HG03196 (cell line): Measurements from ENCODE around the gene CTNND2.

Source experiments
- ATAC-seq: cut with Tn5 transposase; IDR thresholded peaks from one replicate; pipeline ENCODE4 v1.9.1; 2021; ENCODE audit not compliant: unreplicated experiment

CTNND2 gene

DNA sequence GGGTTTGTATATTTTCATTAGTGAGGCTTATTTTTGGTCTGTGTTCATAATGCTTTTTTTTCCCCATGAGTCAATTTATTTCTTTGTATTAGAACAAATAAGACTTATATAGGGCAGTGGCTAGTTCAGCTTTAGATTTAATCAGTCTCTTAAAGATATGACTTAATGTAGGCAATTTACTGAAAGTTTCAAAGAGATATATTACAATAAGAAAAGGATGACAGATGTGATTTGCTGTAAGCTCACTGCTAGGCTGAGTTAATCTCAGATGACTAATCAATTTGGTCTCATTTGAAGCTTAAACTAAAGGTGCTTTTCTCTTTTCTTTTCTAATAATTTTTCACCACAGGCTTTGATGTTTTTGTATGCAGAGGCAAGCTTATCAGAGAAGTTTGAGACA is 851.4 kb downstream of the CTNND2 start:
- ATAC-seq = no peak

DNA sequence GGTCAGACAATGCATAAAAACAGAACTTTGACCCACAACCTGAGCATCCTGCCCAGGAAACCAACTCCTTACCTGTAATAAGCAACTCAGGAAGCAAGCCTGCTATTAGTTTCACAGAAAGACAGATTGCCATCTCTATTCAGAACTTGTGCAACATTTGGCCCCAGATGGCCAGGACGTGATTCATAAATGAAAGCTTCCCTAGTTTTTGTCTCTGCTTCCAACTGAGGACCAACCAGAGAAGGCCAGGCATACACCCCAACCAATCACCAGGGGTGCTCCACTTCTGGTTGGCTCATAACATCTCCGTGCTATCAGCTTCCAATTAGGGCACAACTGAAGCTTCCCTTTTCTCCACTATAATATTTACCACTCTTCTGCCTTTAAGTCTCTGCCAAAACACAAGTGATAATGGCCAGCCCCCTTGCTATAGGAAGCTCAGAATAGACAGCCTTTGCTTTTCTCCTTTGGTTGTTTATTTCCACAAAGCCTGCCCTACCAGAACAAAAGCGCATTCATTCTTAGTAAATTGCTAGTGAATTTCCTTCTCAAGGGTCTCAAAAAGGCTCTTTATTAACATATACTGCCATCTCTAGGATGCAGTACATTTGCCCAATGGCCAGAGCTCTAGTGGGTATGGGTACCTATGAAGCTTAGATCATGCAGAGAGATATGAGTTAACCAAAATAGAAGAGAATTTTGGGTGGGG is 853.5 kb downstream of the CTNND2 start:
- no peak for ATAC-seq

DNA sequence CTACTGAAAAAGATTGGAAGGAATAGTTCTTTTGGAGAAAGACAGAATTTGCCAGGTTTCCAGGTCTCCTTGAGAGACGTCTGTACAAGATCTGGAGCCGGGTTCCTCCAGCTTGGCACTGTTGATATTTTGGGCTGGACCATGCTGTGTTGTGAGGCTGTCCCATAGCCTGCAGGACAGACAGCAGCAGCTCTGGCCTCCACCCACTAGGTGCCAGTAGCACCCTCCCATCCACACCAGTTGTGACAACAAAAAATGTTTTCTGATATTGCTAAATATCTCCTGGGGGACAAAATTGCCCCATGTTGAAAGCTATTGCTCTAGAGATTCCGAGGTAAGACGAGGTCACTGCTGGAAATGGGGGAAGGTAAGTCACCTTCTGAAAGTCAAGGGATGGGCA is 855.5 kb downstream of the CTNND2 start:
- no peak for ATAC-seq

DNA sequence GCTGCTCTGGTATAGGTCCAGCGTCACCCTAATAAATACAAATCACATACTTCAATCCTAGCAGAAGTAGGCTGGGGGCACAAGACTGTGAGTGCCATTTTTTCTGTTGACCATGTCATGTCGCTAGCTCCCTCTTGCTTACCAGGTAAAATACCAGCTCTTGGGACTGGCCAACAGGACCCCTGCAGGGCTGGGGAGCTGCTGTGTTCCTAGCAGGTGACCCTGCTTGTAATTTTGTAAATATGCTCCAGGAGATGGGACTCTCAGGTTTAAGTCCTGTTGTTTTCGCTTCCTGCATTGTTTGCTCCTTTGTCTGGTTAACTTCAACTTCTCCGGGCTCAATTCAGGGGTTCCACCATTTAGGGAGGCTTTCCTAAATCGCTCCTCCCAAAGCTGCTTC is 856.6 kb downstream of the CTNND2 start:
- ATAC-seq = no peak

- ATAC-seq = no peak
These were observed 857.2 kb downstream of the CTNND2 start for GRCh38 chr5:11047030-11047429.

GRCh38 chr5:11046160-11046559 is 858.1 kb downstream of the CTNND2 start:
- no peak for ATAC-seq

GRCh38 chr5:11045411-11045810 is 858.8 kb downstream of the CTNND2 start:
- no peak for ATAC-seq

DNA sequence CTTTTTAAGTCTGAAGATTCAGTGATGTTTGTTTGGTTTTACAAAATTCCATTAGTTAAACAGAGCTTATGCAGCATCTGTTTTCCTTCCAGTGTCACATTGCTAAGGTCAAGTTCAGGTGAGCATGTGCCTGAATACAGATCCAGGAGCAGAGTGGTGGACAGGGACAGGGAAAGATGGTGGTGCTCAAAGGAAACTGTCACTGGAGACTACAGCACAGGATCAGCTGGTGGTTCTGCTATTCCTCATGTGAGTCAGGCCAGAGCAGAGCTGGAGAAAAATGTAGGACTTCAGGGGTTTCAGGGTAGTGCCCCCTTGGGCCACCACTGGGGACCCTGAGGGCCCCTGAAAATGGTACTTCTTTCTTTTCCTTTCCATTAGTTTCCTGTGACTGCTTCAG is 859.7 kb downstream of the CTNND2 start:
- no peak for ATAC-seq

DNA sequence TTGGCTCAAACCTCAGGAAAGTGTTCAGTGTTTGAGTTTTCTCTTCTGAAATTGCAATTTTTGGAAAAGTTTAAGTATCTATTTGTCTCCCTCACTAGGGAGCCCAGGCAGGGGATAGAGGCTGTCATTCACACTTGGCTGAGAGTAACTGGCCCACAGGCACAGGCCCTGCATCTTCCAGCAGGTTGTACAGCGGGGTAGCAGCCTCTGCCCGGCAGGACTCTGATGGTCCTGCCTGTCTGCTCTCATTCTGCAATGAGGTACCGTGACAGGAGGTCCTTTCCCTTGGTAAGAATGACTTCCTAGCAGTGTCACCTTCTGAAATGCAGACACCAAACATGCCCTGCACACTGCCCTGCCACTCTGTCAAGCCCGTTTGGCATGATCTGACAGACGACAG is 860.4 kb downstream of the CTNND2 start:
- no peak for ATAC-seq

- no peak for ATAC-seq
These were observed 863.9 kb downstream of the CTNND2 start for GRCh38 chr5:11040345-11040744.

DNA sequence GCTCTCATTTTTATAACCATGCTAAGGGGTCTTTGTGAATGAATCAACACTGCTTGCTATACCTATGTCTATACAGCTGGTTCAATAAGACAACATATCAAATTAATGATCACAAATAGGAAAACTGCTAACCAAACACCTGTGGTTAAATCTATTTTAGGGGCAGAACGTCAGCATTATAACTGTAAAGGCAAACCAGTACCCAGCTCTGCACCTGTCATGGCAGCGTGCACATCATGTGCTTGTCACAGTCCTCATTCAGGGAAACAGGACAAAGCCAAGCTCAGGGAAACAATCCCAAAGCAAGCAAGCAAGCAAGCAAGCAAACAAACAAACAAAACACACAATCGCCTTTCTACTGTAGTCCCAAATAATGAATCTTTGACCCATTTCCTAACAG is 865.5 kb downstream of the CTNND2 start:
- ATAC-seq = no peak

- no peak for ATAC-seq
These were observed 866.3 kb downstream of the CTNND2 start for GRCh38 chr5:11037941-11038340.

GRCh38 chr5:11037080-11037479 is 867.2 kb downstream of the CTNND2 start:
- peak; percentile 61 for ATAC-seq

GRCh38 chr5:11030671-11031070 is 873.6 kb downstream of the CTNND2 start:
- ATAC-seq = no peak

- ATAC-seq = peak; percentile 69
These were observed 876.6 kb downstream of the CTNND2 start for GRCh38 chr5:11027660-11028059.

DNA sequence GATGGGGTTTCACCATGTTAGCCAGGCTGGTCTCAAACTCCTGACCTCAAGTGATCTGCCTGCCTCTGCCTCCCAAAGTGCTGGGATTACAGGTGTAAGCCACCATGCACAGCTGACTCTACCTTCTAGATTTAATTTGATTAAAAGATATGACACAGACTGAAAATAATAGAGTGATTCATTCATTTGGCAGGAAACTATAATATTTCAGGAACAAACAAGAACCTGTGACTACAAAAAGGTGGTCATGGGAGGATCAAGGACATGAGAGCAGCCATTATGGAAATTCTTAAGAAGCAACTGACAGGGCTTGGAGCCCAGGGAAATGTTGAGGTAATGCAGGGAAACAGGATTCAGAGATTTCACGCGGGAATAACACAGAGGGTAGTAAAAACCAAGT is 877.7 kb downstream of the CTNND2 start:
- no peak for ATAC-seq

DNA sequence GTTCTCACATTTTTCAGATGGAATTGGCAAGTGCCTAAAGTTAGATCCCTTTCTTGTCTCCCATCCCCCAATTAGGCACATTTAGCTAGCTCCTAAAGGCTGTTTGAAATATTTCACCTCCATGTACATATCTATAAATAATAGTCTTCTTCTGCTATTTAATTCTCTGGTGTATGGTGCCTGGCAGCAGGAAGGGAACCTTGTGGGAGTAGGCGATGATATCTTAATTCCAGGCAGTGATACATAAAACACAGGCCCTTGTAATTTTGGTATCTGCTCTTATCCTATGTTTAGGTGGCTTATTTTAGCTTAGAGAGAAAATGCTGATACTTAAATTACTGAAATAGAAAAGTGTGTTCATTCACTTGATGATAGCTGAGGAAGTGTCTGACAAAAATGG is 880.3 kb downstream of the CTNND2 start:
- no peak for ATAC-seq

GRCh38 chr5:11013793-11014192 is 890.5 kb downstream of the CTNND2 start:
- no peak for ATAC-seq

DNA sequence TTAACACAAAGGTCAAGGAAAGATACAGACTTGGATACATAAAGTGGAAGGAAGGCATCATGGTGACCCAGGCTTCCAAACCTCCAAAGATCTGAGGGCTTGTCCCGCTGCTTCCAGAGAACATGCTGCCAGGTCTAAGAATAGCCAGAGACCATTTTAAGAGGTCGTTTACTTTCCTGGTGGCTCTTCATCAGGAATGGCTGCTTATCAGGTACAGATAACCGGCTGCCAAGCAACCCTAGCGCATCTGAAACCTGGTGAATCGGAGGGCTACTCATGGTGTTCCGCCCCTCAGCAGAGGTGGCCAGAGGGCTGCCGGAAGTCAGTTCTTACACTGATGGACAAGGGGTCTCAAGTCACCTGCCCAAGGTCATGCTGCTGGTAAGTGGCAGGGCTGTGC is 892.0 kb downstream of the CTNND2 start:
- no peak for ATAC-seq

DNA sequence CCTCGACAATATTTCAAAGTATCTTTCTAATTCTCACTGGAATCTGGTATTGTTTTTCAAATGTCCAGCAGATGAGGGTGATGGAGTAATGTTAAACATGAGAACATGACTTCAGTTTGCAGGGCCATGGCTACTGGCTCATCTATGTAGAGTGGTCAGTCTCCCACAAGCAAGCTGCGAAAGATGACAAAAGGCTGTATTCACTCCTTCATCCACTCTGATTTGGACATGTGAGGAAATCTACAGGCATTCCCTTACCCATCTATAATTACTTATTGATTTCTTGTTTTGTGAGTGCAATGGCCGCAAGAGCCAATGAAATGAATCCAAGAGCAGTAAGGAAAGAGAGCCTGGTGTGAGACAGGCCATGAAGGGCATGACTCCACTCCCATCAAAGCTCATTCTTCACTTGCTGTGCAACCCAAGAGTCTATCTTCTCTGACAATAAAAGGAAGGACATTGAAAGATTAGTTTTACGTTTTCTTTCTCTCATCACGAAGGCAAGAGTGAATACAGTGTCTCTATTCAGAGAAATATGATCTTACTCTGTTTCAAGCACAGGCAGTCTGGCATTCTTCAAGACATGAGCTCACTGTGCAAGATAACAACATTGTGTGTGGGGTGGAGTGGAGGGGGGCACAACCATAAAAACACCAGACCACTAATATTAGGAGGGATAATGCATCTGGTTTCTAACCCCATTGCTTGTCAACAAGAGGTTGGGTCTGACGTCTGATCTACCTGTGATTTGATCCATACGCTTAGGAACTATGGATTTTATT is 893.6 kb downstream of the CTNND2 start:
- ATAC-seq = no peak

GRCh38 chr5:11009576-11009975 is 894.7 kb downstream of the CTNND2 start:
- no peak for ATAC-seq

DNA sequence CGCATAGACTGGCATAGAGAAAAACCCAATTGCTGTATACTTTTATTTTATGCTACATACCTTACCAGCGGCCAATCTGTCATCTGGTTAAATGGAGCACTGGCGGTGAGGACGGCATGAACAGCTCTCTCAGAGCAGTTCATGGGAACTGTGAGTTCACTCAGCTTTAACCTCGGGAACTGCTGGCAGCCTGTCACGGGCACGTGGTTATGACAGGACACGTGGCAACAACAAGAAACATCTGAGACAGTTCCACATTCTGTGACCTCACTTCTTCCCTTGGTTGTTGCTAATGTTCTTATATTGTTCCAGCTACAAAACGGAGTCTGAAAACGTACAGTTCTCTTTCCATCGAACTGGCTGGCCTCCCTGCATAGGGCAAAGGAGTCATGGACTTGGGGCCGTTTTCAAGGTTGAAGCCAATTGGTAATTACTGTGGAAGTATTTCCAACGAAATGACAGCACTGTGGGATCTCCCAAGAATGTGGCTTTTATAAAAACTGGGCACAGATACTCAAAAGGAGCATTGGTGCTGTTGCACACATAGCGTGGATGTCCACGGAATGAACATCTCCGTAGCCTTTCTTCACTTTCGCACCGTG is 896.9 kb downstream of the CTNND2 start:
- no peak for ATAC-seq
